Measurements from ENCODE around the gene SCO2.

SCO2 gene

GRCh38 chr22:50513175-50513574, 12.2 kb downstream of the SCO2 start:
- DNase-seq (ENCODE audit: extremely low read depth, low read depth): no peak
- TF ChIP-seq CTCF (IDR thresholded peaks at IDR 0.05; ENCODE audit: low read depth, low read length): no peak

GRCh38 chr22:50508897-50509296, 16.5 kb downstream of the SCO2 start:
- no peak for DNase-seq (ENCODE audit: extremely low read depth, low read depth)
- no peak for TF ChIP-seq CTCF (IDR thresholded peaks at IDR 0.05; ENCODE audit: low read depth, low read length)

GRCh38 chr22:50507991-50508884, 17.2 kb downstream of the SCO2 start, which contains the start of gene NCAPH2:
NCAPH2 (plus strand) TSS chr22:50508224; CDS start chr22:50508338, 114 bp downstream.
- peak; percentile 92 for DNase-seq (ENCODE audit: extremely low read depth, low read depth)
- no peak; the same call in 1 of the 2 replicates for TF ChIP-seq CTCF (IDR thresholded peaks at IDR 0.05; ENCODE audit: low read depth, low read length)

- DNase-seq (ENCODE audit: extremely low read depth, low read depth): no peak
- TF ChIP-seq CTCF (IDR thresholded peaks at IDR 0.05; ENCODE audit: low read depth, low read length): no peak
These were observed 17.9 kb downstream of the SCO2 start, which contains the start of gene LMF2 for GRCh38 chr22:50507421-50507990. LMF2 (minus strand) TSS chr22:50507702; CDS start chr22:50507675, 27 bp downstream.

- TF ChIP-seq CTCF (IDR thresholded peaks at IDR 0.05; ENCODE audit: low read depth, low read length): no peak
- DNase-seq (ENCODE audit: extremely low read depth, low read depth): no peak
These were observed 18.6 kb downstream of the SCO2 start for GRCh38 chr22:50506611-50507420.

GRCh38 chr22:50505776-50506610, 19.4 kb downstream of the SCO2 start:
- DNase-seq (ENCODE audit: extremely low read depth, low read depth): no peak

More at GRCh38 chr22:50505776-50506610, 19.4 kb downstream of the SCO2 start:
- TF ChIP-seq CTCF (IDR thresholded peaks at IDR 0.05; ENCODE audit: low read depth, low read length): no peak

Measured in AG09319 (cell line).